Thymus (tissue), 11 donors: ENCODE data around the gene FMN2. TPM values are rescaled to one million over a fixed set of nuclear protein-coding genes. Genes with fewer than 3 reads are reported as not detected.
A peak's percentile ranks its signal among the peaks of the same experiment; 100 is the strongest.

Source experiments
- DNase-seq, 9 donors: peaks; one replicate each; pipeline ENCODE4 v3.0.0-alpha.2; 2013; ENCODE audit warnings: low spot score in 9 of 9, low read depth in 6 of 9, missing footprints in 1 of 9
- H3K27ac ChIP-seq, 2 donors: one replicate each; pipeline ENCODE4 v1.5.1; 2013; ENCODE audit warnings: control low read depth in 1 of 2, low read depth in 1 of 2, low read length in 1 of 2, mild to moderate bottlenecking in 1 of 2, moderate library complexity in 1 of 2
- H3K27me3 ChIP-seq, 2 donors: one replicate each; pipeline ENCODE4 v1.5.1; 2013; ENCODE audit warnings: low read length in 1 of 2; ENCODE audit not compliant: control insufficient read depth in 2 of 2, insufficient read depth in 1 of 2
- H3K36me3 ChIP-seq, 2 donors: one replicate each; pipeline ENCODE4 v1.5.1; 2013; ENCODE audit warnings: low read length in 1 of 2, mild to moderate bottlenecking in 1 of 2, moderate library complexity in 1 of 2; ENCODE audit not compliant: control insufficient read depth in 2 of 2, insufficient read depth in 2 of 2
- H3K4me1 ChIP-seq, 2 donors: one replicate each; pipeline ENCODE4 v1.5.1; 2013; ENCODE audit warnings: low read length in 2 of 2; ENCODE audit not compliant: control insufficient read depth in 2 of 2, insufficient read depth in 2 of 2
- H3K4me3 ChIP-seq, 2 donors: one replicate each; pipeline ENCODE4 v1.5.1; 2013; ENCODE audit warnings: low read length in 2 of 2, control low read depth in 1 of 2, mild to moderate bottlenecking in 1 of 2
- H3K9me3 ChIP-seq, 2 donors: one replicate each; pipeline ENCODE4 v1.5.1; 2013; ENCODE audit warnings: low read length in 1 of 2, mild to moderate bottlenecking in 1 of 2; ENCODE audit not compliant: control insufficient read depth in 2 of 2, insufficient read depth in 1 of 2
- WGBS: extraction: QIAGEN DNeasy Blood & Tissue Kit; methylation state at CpG from one replicate; pipeline ENCODE4 v1.1.7; 2013; 5-methylcytosine and 5-hydroxymethylcytosine counted together
- polyA plus RNA-seq: library from polyadenylated mRNA; stranded (reverse); fragments of 200-250 nt; gene quantifications from one replicate; pipeline ENCODE4 v1.2.3, GENCODE V29; 2013
- total RNA-seq: library from RNA; stranded (reverse); fragments of 120-200 nt; gene quantifications from one replicate; pipeline ENCODE4 v1.2.4, GENCODE V29; 2013
- donor health status: healthy.

FMN2 gene
- total and polyA plus RNA-seq, 2 donors = 0.14 to 0.24 TPM

DNA sequence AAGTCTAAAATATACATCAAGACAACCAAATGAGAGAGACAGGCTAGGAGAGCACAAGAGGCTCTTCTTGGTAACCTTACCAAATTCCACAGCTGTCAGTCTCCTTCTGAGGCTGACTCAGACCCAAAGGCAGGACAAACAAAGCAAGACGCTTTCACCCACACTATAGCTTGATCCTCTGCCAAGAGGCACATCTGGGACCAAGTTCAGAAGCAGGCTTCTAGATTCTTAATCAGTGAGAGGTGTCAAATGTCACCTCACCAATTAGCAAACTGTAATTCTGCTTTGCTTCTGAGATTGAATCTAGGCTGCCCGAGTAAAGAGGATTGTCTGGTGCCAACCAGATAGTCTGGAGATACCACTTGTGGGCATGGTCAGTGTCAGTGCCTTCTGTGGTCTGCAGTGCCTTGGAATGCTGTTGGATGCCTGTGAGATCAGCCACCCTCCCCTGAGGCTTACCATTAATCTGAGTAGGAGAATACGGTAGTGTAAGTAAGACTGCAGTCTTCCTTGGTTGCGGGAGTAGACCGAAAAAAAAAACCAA lies 151.0 kb downstream of the FMN2 start:
- H3K36me3 ChIP-seq = no peaks in the 10 kb centered on the region
- H3K9me3 ChIP-seq = no peaks in the 10 kb centered on the region
- no peaks in the 10 kb centered on the region for H3K27me3 ChIP-seq
- H3K4me1 ChIP-seq = no peaks in the 10 kb centered on the region
- no peak overlapping the region for H3K4me3 ChIP-seq
- DNase-seq = peak in 1 of 9 donors; percentile 7
- H3K27ac ChIP-seq = no peak overlapping the region
- 91% methylated on average over 5 of the region's 5 CpGs for WGBS

DNA sequence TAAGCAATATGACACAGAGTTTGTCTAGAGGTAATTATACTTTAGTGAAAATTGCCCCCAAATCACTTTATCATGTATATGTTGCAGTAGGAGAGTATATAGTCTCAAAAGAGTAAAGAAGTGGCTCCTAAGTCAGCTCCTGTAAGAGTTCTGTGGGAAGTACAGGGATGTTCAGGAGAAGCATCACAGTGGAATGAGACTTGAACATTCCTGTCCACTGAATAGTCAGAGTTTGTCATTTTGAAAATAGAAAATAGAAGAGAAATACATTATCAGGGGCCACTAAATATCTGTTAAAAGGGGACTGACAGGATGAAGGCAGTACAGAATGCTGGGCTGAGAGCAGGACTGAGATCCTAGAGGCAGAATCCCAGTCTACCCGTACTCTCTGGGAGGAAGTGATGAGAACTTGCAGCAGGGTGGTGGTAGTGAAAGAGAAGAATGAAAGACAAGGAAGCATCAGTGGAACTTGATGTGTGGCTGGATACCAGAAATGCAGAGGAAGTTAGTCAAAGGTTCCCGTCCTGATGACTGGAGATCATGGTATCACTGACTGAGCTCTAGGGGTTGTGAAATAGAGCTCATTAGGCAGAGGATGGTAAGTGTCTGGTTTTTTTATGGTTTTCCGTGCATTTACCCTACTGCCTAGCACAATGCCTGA lies 153.4 kb downstream of the FMN2 start:
- WGBS = 78% methylated on average over 3 of the region's 3 CpGs
- Histone ChIP-seq H3K36me3 (no peaks in the 10 kb centered on the region), H3K27ac (no peak overlapping the region), H3K9me3 (no peaks in the 10 kb centered on the region), H3K4me3 (no peak overlapping the region), H3K27me3 (no peaks in the 10 kb centered on the region), H3K4me1 (no peaks in the 10 kb centered on the region)
- DNase-seq = no peak

DNA sequence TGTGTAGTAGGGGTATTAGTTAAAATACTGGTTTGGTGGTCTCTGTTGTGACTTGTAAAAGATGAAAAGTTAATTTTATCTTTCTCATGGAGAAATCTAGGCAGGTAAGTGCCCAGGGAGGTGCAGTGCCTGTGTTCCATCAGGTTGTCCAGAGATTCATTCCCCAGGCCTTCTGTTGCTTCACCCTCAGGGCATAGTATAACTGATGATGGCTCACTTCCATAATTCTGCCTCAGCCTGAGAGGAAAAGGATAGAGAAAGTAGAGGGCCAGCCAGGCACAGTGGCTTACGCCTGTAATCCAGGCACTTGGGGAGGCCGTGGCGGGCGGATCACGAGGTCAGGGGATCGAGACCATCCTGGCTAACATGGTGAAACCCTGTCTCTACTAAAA lies 153.9 kb downstream of the FMN2 start:
- Histone ChIP-seq H3K4me3 (no peak overlapping the region), H3K27ac (no peak overlapping the region), H3K9me3 (no peaks in the 10 kb centered on the region), H3K27me3 (no peaks in the 10 kb centered on the region), H3K36me3 (no peaks in the 10 kb centered on the region), H3K4me1 (no peaks in the 10 kb centered on the region)
- no peak for DNase-seq
- 94% methylated on average over 6 of the region's 6 CpGs for WGBS

DNA sequence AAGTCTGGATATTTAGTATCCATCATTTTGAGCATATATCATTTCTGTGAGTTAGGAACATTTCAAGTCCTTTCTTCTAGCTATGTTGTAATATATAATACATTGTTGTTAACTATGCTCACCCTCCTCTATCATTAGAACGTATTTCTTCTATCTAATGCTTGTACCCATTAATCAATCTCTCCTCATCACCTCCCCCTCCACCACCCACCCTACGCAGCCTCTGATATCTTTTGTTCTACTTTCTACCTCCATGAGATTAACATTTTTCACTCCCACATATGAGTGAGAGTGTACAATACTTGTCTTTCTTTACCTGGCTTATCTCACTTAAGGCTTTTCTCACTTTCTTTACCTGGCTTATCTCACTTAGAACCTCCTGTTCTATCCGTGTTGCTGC lies 156.2 kb downstream of the FMN2 start:
- no peak for DNase-seq
- peaks cover 0 to 3% of the 10 kb centered on the region in 2 donors for H3K9me3 ChIP-seq

DNA sequence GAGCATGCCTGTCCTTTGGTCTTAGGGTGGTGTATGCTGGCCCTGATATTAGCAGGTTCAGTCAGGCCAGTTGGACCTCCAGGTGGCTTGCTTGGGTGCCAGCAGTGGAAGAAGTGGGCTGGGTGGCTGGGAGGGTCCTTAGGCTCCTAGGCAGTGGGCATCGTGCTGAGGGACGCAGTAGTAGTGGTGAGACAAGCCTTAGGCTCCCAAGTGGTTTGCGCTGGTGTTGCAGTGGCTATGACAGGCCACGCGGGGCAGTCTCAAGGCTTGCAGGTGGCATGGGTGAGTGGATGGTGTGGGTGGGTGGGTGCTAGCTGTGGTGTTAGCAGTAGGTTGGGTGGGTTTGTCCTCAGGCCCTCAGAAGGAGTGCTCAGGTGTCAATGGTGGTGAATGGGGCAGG lies 162.3 kb downstream of the FMN2 start:
- Histone ChIP-seq H3K36me3 (no peaks in the 10 kb centered on the region), H3K4me1 (no peaks in the 10 kb centered on the region), H3K27ac (no peak overlapping the region), H3K9me3 (peaks cover 0 to 16% of the 10 kb centered on the region in 2 donors), H3K27me3 (no peaks in the 10 kb centered on the region), H3K4me3 (no peak overlapping the region)
- DNase-seq = no peak
- 95% methylated on average over 5 of the region's 5 CpGs for WGBS

More for the DNA sequence above, 156.2 kb downstream of the FMN2 start:
- Histone ChIP-seq H3K27me3 (no peaks in the 10 kb centered on the region), H3K4me1 (no peaks in the 10 kb centered on the region), H3K36me3 (no peaks in the 10 kb centered on the region), H3K4me3 (no peak overlapping the region), H3K27ac (no peak overlapping the region)
- WGBS = 87% methylated on average over 3 of the region's 3 CpGs

DNA sequence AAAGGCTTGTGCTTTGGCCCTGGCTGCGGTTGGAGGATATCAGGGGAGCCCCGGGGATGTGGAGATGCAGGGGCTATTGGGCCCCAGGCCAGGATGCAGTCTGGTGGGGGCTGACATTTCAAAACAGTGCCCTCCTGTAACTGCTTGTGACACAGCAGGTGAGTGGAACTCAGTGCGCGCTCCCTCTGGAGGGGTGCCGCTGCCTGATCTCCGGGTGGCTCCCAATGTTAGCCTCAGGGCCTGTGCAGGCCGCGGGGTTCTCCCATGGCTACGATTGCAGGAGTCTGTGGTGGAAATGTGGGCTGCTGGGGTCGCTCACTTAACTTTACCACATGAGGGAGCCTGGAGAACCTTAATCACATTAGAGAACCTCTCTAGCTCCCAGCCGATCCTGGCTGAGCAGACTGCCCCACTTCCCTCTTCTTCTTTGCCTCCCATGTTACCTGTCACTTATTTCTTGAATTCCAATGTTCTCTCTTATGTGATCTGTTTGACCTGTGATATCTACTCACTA lies 163.2 kb downstream of the FMN2 start:
- 90% methylated on average over 11 of the region's 11 CpGs for WGBS
- DNase-seq = no peak
- H3K36me3 ChIP-seq = no peaks in the 10 kb centered on the region
- no peaks in the 10 kb centered on the region for H3K27me3 ChIP-seq
- H3K27ac ChIP-seq = no peak overlapping the region
- peaks cover 0 to 16% of the 10 kb centered on the region in 2 donors for H3K9me3 ChIP-seq
- H3K4me1 ChIP-seq = no peaks in the 10 kb centered on the region
- H3K4me3 ChIP-seq = no peak overlapping the region

DNA sequence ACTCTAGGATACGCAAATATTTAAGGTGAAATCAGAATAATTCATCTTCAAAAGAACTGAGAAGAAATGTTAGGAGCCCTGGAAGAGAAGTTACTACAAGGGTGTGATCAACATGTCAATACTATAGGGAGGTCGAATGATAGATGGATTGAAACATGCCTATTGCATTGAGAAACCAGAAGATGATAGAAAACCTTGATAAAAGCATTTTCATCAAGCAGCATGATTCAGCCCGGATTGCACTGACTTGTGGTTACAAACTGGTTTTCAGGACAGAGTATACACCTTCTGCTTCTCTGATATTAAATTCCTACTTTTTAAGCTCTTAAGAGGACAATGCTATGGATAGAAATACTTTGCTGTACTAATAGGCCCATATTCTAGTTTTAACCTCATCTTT lies 164.2 kb downstream of the FMN2 start:
- Histone ChIP-seq H3K9me3 (peaks cover 0 to 16% of the 10 kb centered on the region in 2 donors), H3K27ac (no peak overlapping the region), H3K27me3 (no peaks in the 10 kb centered on the region), H3K4me1 (no peaks in the 10 kb centered on the region), H3K36me3 (no peaks in the 10 kb centered on the region), H3K4me3 (no peak overlapping the region)
- WGBS = 92% methylated on average over 3 of the region's 3 CpGs
- no peak for DNase-seq

DNA sequence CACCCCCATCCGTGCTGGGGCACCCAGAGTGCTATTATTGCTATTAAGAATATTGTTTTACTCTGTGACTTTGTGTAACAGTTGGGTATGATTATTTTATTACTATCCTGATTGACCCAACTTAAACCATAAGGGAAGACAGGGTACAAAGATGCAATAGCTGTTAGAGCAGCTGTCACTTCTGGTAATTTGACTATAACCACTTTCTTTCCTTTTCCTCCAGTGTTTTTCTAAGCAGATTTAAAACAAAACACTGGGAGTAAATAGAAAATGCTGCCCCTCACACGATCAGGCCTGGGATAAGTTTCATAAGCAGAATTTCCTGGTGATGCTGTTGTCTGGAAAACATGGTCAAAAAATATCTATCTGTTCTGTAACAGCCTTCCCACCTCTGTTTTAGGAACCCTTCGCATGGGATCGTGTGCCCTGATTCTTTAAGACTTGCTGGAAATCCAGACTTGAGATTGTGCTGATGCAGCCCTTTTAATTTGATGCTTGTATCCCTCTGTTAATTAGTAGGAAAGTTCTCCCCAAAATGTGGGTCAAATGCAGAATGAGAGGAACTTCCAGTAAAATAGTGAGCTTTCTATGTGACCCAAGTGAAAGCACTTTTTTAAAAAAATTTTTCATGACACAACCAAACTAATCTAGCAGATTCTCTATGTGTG lies 165.3 kb downstream of the FMN2 start:
- DNase-seq = no peak
- 82% methylated on average over 4 of the region's 4 CpGs for WGBS
- Histone ChIP-seq H3K4me3 (no peak overlapping the region), H3K27me3 (no peaks in the 10 kb centered on the region), H3K4me1 (no peaks in the 10 kb centered on the region), H3K9me3 (peaks cover 0 to 14% of the 10 kb centered on the region in 2 donors), H3K36me3 (no peaks in the 10 kb centered on the region), H3K27ac (no peak overlapping the region)

DNA sequence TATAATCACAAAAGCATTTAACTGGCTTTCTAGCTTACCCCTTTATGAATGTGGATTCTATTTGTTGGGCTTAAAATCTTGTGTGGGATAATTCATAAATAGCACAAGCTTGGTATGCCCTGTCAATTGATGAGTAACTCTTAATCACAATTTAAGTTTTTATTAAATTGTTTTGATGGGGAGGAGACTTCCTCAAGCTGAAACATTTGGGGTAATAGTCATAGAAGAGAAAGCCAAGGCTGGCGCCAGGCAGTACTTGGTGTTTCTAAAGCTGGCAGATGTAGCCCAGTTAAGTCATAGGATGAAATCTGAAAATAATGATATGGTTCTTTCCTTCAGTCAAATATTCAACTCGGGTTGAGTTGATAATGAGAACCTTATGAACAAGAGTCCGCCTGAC lies 167.2 kb downstream of the FMN2 start:
- WGBS = 89% methylated on average over 3 of the region's 3 CpGs
- Histone ChIP-seq H3K9me3 (peaks cover 0 to 11% of the 10 kb centered on the region in 2 donors), H3K4me1 (no peaks in the 10 kb centered on the region), H3K4me3 (no peak overlapping the region), H3K27ac (no peak overlapping the region), H3K27me3 (no peaks in the 10 kb centered on the region), H3K36me3 (no peaks in the 10 kb centered on the region)
- DNase-seq = no peak
